ENCODE results near the gene FGF18.

GRCh38 chr5:171401167-171401947 lies 18.1 kb upstream of the FGF18 start:
- TF ChIP-seq CTCF (IDR thresholded peaks at IDR 0.05) (no peak), EZH2 (IDR thresholded peaks at IDR 0.05) (no peak), EZH2phosphoT487 (IDR thresholded peaks at IDR 0.05) (no peak)

Data from neural progenitor cell (in vitro differentiated cells).